Breast epithelium (tissue), 3 donors: ENCODE measurements around the gene FDXACB1.

ENCODE experiments used
- POLR2A ChIP-seq: fragments of 450-650 bp; IDR thresholded peaks from one replicate; pipeline ENCODE4 v1.6.1; 2016; ENCODE audit warnings: antibody characterized with exemption, mild to moderate bottlenecking, moderate library complexity
- POLR2AphosphoS5 ChIP-seq, 3 donors: sonication (generic); formaldehyde crosslinking; IDR thresholded peaks; one replicate each; pipeline ENCODE4 v1.6.1; 2017; ENCODE audit warnings: antibody characterized with exemption in 3 of 3
- TF ChIP-seq, protein P1 (sequence below), 3 donors: fragments of 450-650 bp; IDR thresholded peaks; one replicate each; pipeline ENCODE4 v1.5.1; 2016 to 2017; ENCODE audit warnings: antibody characterized with exemption in 3 of 3, mild to moderate bottlenecking in 3 of 3, moderate library complexity in 3 of 3

DNA sequence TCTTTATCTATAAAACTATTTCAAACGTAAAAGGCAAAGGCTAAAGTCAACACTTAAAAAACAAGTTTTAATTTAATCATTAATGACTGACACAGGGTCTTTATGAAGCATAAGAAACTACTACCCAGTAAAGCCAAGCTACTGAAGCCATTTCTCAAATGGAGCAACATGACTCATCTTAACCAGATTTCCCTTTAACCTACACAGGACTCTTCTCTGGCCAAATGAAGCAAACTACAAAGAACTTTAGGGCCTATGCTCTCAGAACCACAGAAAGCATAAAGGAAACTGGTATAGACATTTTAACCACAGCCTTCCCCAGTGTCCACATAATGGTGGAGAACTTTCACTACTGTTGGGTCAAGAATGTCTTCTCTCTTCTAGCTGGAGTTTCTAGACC lies 42.2 kb downstream of the FDXACB1 start:
- TF ChIP-seq, protein P1, sequence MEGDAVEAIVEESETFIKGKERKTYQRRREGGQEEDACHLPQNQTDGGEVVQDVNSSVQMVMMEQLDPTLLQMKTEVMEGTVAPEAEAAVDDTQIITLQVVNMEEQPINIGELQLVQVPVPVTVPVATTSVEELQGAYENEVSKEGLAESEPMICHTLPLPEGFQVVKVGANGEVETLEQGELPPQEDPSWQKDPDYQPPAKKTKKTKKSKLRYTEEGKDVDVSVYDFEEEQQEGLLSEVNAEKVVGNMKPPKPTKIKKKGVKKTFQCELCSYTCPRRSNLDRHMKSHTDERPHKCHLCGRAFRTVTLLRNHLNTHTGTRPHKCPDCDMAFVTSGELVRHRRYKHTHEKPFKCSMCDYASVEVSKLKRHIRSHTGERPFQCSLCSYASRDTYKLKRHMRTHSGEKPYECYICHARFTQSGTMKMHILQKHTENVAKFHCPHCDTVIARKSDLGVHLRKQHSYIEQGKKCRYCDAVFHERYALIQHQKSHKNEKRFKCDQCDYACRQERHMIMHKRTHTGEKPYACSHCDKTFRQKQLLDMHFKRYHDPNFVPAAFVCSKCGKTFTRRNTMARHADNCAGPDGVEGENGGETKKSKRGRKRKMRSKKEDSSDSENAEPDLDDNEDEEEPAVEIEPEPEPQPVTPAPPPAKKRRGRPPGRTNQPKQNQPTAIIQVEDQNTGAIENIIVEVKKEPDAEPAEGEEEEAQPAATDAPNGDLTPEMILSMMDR (IDR thresholded peaks at IDR 0.05), result no peak
- TF ChIP-seq POLR2A (no peak), POLR2AphosphoS5 (IDR thresholded peaks at IDR 0.05) (no peak)
